HG03521 (cell line): ENCODE measurements around the gene ADAMTSL3.

Experiments
- ATAC-seq: cut with Tn5 transposase; IDR thresholded peaks from one replicate; pipeline ENCODE4 v1.9.1; 2021; ENCODE audit warnings: mild to moderate bottlenecking, moderate library complexity; ENCODE audit not compliant: unreplicated experiment

Gene ADAMTSL3

GRCh38 chr15:83858820-83859505, 205.0 kb downstream of the ADAMTSL3 start:
- ATAC-seq = no peak

- no peak for ATAC-seq
Observed at GRCh38 chr15:83866692-83867091, 212.8 kb downstream of the ADAMTSL3 start.

- no peak for ATAC-seq
Observed at GRCh38 chr15:83869341-83869740, 215.4 kb downstream of the ADAMTSL3 start.

GRCh38 chr15:83871808-83872559, 218.1 kb downstream of the ADAMTSL3 start:
- no peak for ATAC-seq

- ATAC-seq = no peak
Observed at GRCh38 chr15:83873966-83874365, 220.0 kb downstream of the ADAMTSL3 start.

- no peak for ATAC-seq
Observed at GRCh38 chr15:83880529-83880928, 226.6 kb downstream of the ADAMTSL3 start.

- no peak for ATAC-seq
Observed at GRCh38 chr15:83881156-83881555, 227.2 kb downstream of the ADAMTSL3 start.

GRCh38 chr15:83886321-83886720, 232.4 kb downstream of the ADAMTSL3 start:
- no peak for ATAC-seq

- no peak for ATAC-seq
Observed at GRCh38 chr15:83887404-83887803, 233.5 kb downstream of the ADAMTSL3 start.

- ATAC-seq = no peak
Observed at GRCh38 chr15:83887961-83888360, 234.0 kb downstream of the ADAMTSL3 start.

GRCh38 chr15:83889995-83890394, 236.1 kb downstream of the ADAMTSL3 start:
- no peak for ATAC-seq

- ATAC-seq = no peak
Observed at GRCh38 chr15:83890587-83890986, 236.7 kb downstream of the ADAMTSL3 start.

- ATAC-seq = no peak
Observed at GRCh38 chr15:83892498-83892897, 238.6 kb downstream of the ADAMTSL3 start.

- no peak for ATAC-seq
Observed at GRCh38 chr15:83893308-83893707, 239.4 kb downstream of the ADAMTSL3 start.

GRCh38 chr15:83897037-83897436, 243.1 kb downstream of the ADAMTSL3 start:
- no peak for ATAC-seq

- ATAC-seq = no peak
Observed at GRCh38 chr15:83898361-83898760, 244.4 kb downstream of the ADAMTSL3 start.

GRCh38 chr15:83899670-83900069, 245.7 kb downstream of the ADAMTSL3 start:
- ATAC-seq = no peak

GRCh38 chr15:83904107-83905040, 250.5 kb downstream of the ADAMTSL3 start:
- ATAC-seq = no peak

GRCh38 chr15:83905556-83906273, 251.8 kb downstream of the ADAMTSL3 start:
- ATAC-seq = no peak

GRCh38 chr15:83911345-83911744, 257.4 kb downstream of the ADAMTSL3 start:
- ATAC-seq = no peak

- ATAC-seq = no peak
Observed at GRCh38 chr15:83912343-83912742, 258.4 kb downstream of the ADAMTSL3 start.
